Endothelial cell of umbilical vein (primary cell): Measurements from ENCODE around the gene AMIGO1. TPM values are rescaled to one million over a fixed set of nuclear protein-coding genes. Genes with fewer than 3 reads are reported as not detected.

Experiments
- BruUV-seq: library from RNA; stranded (reverse); fragments of 400-500 nt; replicated peaks from 2 replicates; lab custom pipeline; 2021; lab: Mats Ljungman, UMichigan
- CTCF ChIA-PET: fragments of 300-600, 350-600 bp; sonication (Branson Sonifier 250); formaldehyde crosslinking; loops from one replicate; lab custom pipeline; 2021; ENCODE audit warnings: antibody characterized with exemption, inconsistent platforms; lab: Charles Lee
- POLR2A ChIA-PET: fragments of 300-600, 350-600 bp; sonication (Branson Sonifier 250); formaldehyde crosslinking; loops from one replicate; lab custom pipeline; 2021; ENCODE audit warnings: antibody characterized with exemption, inconsistent platforms; lab: Charles Lee
- DNase-seq: peaks from one replicate; pipeline ENCODE4 v3.0.0-alpha.2; 2011; ENCODE audit warnings: low read depth, low spot score
- FAIRE-seq: peaks from 2 replicates; lab custom pipeline; 2011; peaks lifted over from hg19 to GRCh38; lab: Jason Lieb, UNC
- H2AFZ ChIP-seq: 2 replicates; pipeline ENCODE4 v1.6.0; 2012; ENCODE audit warnings: low read depth, low read length, control low read depth, inconsistent platforms
- H3K27ac ChIP-seq: 2 replicates; pipeline ENCODE4 v1.5.1; 2011; ENCODE audit warnings: low read depth, mild to moderate bottlenecking, control low read depth, low read length, moderate library complexity; ENCODE audit not compliant: insufficient read depth
- H3K27me3 ChIP-seq, 2 experiments: 2 replicates each; pipeline versions ENCODE4 v1.6.0 to v1.6.1; 2011; ENCODE audit warnings: low read length in 2 of 2, mixed read lengths in 1 of 2; ENCODE audit not compliant: control insufficient read depth in 2 of 2, insufficient read depth in 2 of 2
- H3K36me3 ChIP-seq, 2 experiments: 2 replicates in 1 of 2; 3 replicates in 1 of 2; pipeline ENCODE4 v1.5.1; 2011; ENCODE audit warnings: low read length in 2 of 2, mild to moderate bottlenecking in 1 of 2, moderate library complexity in 1 of 2; ENCODE audit not compliant: control insufficient read depth in 2 of 2, insufficient read depth in 2 of 2; ENCODE audit errors: extremely low read depth in 1 of 2
- H3K4me1 ChIP-seq: 3 replicates; pipeline ENCODE4 v1.5.1; 2011; ENCODE audit warnings: mild to moderate bottlenecking, low read length; ENCODE audit not compliant: control insufficient read depth, insufficient read depth; ENCODE audit errors: extremely low read depth
- H3K4me2 ChIP-seq: 2 replicates; pipeline ENCODE4 v1.6.1; 2011; ENCODE audit warnings: low read length, control low read depth, mixed read lengths; ENCODE audit not compliant: insufficient read depth
- H3K4me3 ChIP-seq, 3 experiments: fragments of 200-600 bp in 1 of 3; sonication (generic), shearing (Covaris generic) in 1 of 3; replicated peaks in 1 of 3; 2 replicates each; pipeline ENCODE4 v1.5.1; 2011 to 2016; ENCODE audit warnings: control low read depth in 3 of 3, low read length in 3 of 3, mild to moderate bottlenecking in 2 of 3, inconsistent platforms in 1 of 3, low read depth in 1 of 3, moderate library complexity in 1 of 3; ENCODE audit not compliant: insufficient read depth in 1 of 3
- H3K79me2 ChIP-seq: 2 replicates; pipeline ENCODE4 v1.6.0; 2012; ENCODE audit warnings: low read length, inconsistent platforms; ENCODE audit not compliant: control insufficient read depth, insufficient read depth
- H3K9ac ChIP-seq: replicated peaks from 2 replicates; pipeline ENCODE3; 2011; ENCODE audit warnings: low read length, control low read depth; ENCODE audit not compliant: insufficient read depth; ENCODE audit errors: extremely low read depth
- H3K9me1 ChIP-seq: replicated peaks from 3 replicates; pipeline ENCODE4 v1.6.0; 2011; ENCODE audit warnings: mild to moderate bottlenecking, low read length; ENCODE audit not compliant: control insufficient read depth, insufficient read depth; ENCODE audit errors: extremely low read depth
- H3K9me3 ChIP-seq: replicated peaks from 2 replicates; pipeline ENCODE4 v1.5.1; 2012; ENCODE audit warnings: low read length, inconsistent platforms; ENCODE audit not compliant: control insufficient read depth, insufficient read depth
- H4K20me1 ChIP-seq: replicated peaks from 2 replicates; pipeline ENCODE3; 2011; ENCODE audit warnings: mild to moderate bottlenecking, low read length; ENCODE audit not compliant: control insufficient read depth, insufficient read depth; ENCODE audit errors: extremely low read depth
- EZH2 ChIP-seq: IDR thresholded peaks from 2 replicates; pipeline ENCODE4 v1.6.1; 2012; ENCODE audit warnings: borderline replicate concordance, low read depth, mild to moderate bottlenecking, moderate library complexity, low read length, inconsistent platforms; ENCODE audit not compliant: severe bottlenecking
- FOS ChIP-seq: IDR thresholded peaks from 2 replicates; pipeline ENCODE4 v1.6.1; 2011; ENCODE audit warnings: mild to moderate bottlenecking, low read length, moderate library complexity, borderline replicate concordance; ENCODE audit not compliant: insufficient read depth
- GATA2 ChIP-seq: IDR thresholded peaks from 2 replicates; pipeline ENCODE4 v1.7.0; 2011; ENCODE audit warnings: low read depth, mild to moderate bottlenecking, moderate library complexity, mixed read lengths, low read length; ENCODE audit not compliant: insufficient read length, insufficient read depth
- JUN ChIP-seq: IDR thresholded peaks from 2 replicates; pipeline ENCODE4 v1.6.1; 2011; ENCODE audit warnings: borderline replicate concordance, low read depth; ENCODE audit not compliant: insufficient read length, insufficient read depth
- MYC ChIP-seq: IDR thresholded peaks from one replicate; pipeline ENCODE4 v1.6.1; 2011; ENCODE audit warnings: mild to moderate bottlenecking, low read depth, low read length
- POLR2A ChIP-seq: IDR thresholded peaks from 2 replicates; pipeline ENCODE4 v1.6.1; 2012; ENCODE audit warnings: low read depth, mild to moderate bottlenecking, control low read depth, low read length
- POLR2AphosphoS5 ChIP-seq: IDR thresholded peaks from 2 replicates; pipeline ENCODE4 v1.6.1; 2012; ENCODE audit warnings: low read depth, mild to moderate bottlenecking, control low read depth, low read length, moderate library complexity; ENCODE audit not compliant: insufficient read depth
- dilution Hi-C: fragments of 300-500 bp; cut with MboI; formaldehyde crosslinking; loops from one replicate; pipeline ENCODE4 v1.15.0; 2019; ENCODE audit warnings: low sequenced_read_pairs; ENCODE audit not compliant: extremely low pct_ligation_motif_present
- intact Hi-C: fragments of 100-400 bp; cut with micrococcal nuclease; formaldehyde crosslinking; loops from one replicate; pipeline ENCODE4 v1.10.0; 2022
- polyA plus RNA-seq, 4 experiments: library from polyadenylated mRNA; depleted of rRNA in 3 of 4; stranded (reverse) in 3 of 4; unstranded in 1 of 4; fragments of >200 nt; gene quantifications; 2 replicates each; pipeline versions ENCODE4 v1.2.1 to v1.2.3, GENCODE V29; 2011 to 2012; ENCODE audit warnings: missing spikeins in 1 of 4
- total RNA-seq: library from RNA; stranded (reverse); gene quantifications from 2 replicates; pipeline ENCODE4 v1.2.3, GENCODE V29; 2021
- TF ChIP-seq, protein P1 (sequence below): IDR thresholded peaks from 2 replicates; pipeline ENCODE4 v1.6.1; 2011; ENCODE audit not compliant: insufficient read depth, insufficient read length
- TF ChIP-seq, protein P2 (sequence below), 2 donors: IDR thresholded peaks; 1 replicate in 1 of 2; 2 replicates in 1 of 2; pipeline ENCODE4 v1.5.1; 2011; ENCODE audit warnings: low read length in 2 of 2, mild to moderate bottlenecking in 2 of 2, moderate library complexity in 2 of 2, control low read depth in 1 of 2, inconsistent platforms in 1 of 2, low read depth in 1 of 2; ENCODE audit not compliant: insufficient read depth in 1 of 2; ENCODE audit errors: extremely low read depth in 1 of 2

The AMIGO1 gene
- total and polyA plus RNA-seq, 2 donors (not counting 3 experiments of a cell fraction or from before 2014, with no cell fraction given) = 0.80 to 0.88 TPM

DNA sequence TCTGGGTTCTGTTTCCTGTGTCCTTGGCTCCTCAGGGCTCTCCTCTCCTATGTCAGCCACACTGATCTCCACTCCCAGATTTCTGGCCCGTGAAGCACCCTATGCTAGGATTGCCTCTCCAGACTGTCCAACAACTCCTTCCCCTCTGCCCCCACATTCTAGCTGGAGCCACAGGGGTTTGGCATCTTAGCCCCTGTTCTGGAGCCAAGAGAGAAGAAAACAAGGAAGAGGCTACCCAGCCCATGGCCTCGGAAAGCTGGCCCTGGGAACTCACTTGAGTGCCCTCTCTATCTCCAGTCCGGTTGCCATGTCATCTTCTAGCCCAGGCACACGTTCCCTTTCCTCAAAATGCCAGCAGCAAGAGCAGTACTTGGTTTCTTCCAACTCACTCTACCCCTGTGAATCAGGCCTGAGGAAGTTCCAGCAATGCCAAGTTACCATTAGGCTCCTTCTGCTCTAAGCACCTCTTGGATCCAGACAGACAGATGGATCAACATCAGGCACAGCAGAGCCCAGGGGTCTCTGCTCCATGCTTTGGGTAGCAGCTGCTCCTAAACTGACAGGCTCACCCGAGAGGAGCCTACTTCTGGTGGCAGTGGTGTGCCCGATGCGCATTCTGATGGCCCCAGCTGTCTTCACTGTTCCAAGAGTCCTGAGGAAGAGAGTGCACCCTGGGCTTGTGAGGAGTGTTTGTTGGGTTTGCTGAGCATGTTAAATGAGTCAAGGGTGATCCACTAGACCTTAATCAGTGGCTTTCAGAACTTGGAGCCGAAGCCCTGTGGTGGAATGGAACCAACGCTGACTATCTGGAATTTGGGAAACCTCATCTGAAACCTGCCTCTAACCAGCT is 18.5 kb upstream of the AMIGO1 start:
- no peak for FAIRE-seq
- Histone ChIP-seq H3K27me3 (peaks cover 2 to 13% of the 10 kb centered on the region in 2 experiments), H3K4me2 (no peak overlapping the region), H3K4me3 (no peak overlapping the region), H2AFZ (no peak overlapping the region), H3K79me2 (no peaks in the 10 kb centered on the region), H4K20me1 (no peaks in the 10 kb centered on the region), H3K36me3 (no peaks in the 10 kb centered on the region), H3K4me1 (peaks cover 4% of the 10 kb centered on the region), H3K9ac (no peak overlapping the region), H3K27ac (no peak overlapping the region), H3K9me3 (no peaks in the 10 kb centered on the region), H3K9me1 (no peaks in the 10 kb centered on the region)
- ChIA-PET CTCF (interaction anchor here (18.7 kb wide), 1 partner anchor 29 kb away, joined by 955 read pairs; the partner anchor contains the start of genes AMIGO1 and CYB561D1), POLR2A (no interaction called here)
- dilution Hi-C loops (no loop called here), intact Hi-C loops (no loop called here)
- no TSS peak for BruUV-seq
- no peak for DNase-seq
- TF ChIP-seq GATA2 (no peak), POLR2A (no peak), FOS (no peak), EZH2 (no peak), MYC (no peak), POLR2AphosphoS5 (no peak), JUN (no peak)
- TF ChIP-seq, protein P1, sequence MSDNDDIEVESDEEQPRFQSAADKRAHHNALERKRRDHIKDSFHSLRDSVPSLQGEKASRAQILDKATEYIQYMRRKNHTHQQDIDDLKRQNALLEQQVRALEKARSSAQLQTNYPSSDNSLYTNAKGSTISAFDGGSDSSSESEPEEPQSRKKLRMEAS = no peak
- TF ChIP-seq, protein P2, sequence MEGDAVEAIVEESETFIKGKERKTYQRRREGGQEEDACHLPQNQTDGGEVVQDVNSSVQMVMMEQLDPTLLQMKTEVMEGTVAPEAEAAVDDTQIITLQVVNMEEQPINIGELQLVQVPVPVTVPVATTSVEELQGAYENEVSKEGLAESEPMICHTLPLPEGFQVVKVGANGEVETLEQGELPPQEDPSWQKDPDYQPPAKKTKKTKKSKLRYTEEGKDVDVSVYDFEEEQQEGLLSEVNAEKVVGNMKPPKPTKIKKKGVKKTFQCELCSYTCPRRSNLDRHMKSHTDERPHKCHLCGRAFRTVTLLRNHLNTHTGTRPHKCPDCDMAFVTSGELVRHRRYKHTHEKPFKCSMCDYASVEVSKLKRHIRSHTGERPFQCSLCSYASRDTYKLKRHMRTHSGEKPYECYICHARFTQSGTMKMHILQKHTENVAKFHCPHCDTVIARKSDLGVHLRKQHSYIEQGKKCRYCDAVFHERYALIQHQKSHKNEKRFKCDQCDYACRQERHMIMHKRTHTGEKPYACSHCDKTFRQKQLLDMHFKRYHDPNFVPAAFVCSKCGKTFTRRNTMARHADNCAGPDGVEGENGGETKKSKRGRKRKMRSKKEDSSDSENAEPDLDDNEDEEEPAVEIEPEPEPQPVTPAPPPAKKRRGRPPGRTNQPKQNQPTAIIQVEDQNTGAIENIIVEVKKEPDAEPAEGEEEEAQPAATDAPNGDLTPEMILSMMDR (IDR thresholded peaks at IDR 0.05; ENCODE audit: extremely low read depth in 1 of 2, insufficient read depth in 1 of 2, low read depth in 1 of 2, low read length in 2 of 2) = no peak
